Activated T-cell treated with anti-CD3 and anti-CD28 coated beads, Interleukin-2, amount 50 U/mL, for 48 hours (primary cell): Measurements from ENCODE around the gene ASIC3.
"Not testable (repeated sequence)": the region's sequence is repeated elsewhere in the genome, so short reads cannot be mapped to it uniquely, and the experiment has no call there.

Experiments
- DNase-seq, 2 experiments: peaks; one replicate each; pipeline ENCODE4 v3.0.0-alpha.2; 2020

ASIC3 gene

GRCh38 chr7:151034312-151035025 lies 13.9 kb upstream of the ASIC3 start:
- no peak for DNase-seq

GRCh38 chr7:151035026-151035717 lies 13.2 kb upstream of the ASIC3 start:
- no peak for DNase-seq

- DNase-seq: no peak
Observed at GRCh38 chr7:151035902-151036301, 12.4 kb upstream of the ASIC3 start.

- DNase-seq: peak; percentile 86 to 88
Observed at GRCh38 chr7:151038951-151039849, 9.1 kb upstream of the ASIC3 start.

GRCh38 chr7:151039850-151040548 lies 8.3 kb upstream of the ASIC3 start:
- DNase-seq: no peak

- DNase-seq: no peak
Observed at GRCh38 chr7:151040616-151041375, 7.5 kb upstream of the ASIC3 start.

GRCh38 chr7:151043449-151043848 lies 4.9 kb upstream of the ASIC3 start:
- not testable (repeated sequence) for DNase-seq

GRCh38 chr7:151043959-151044358 lies 4.4 kb upstream of the ASIC3 start:
- DNase-seq: no peak

- DNase-seq: no peak
Observed at GRCh38 chr7:151045262-151045661, 3.1 kb upstream of the ASIC3 start.

GRCh38 chr7:151045967-151046366 lies 2.4 kb upstream of the ASIC3 start:
- DNase-seq: no peak

- DNase-seq: no peak
Observed at GRCh38 chr7:151046603-151047573, 1.4 kb upstream of the ASIC3 start.

GRCh38 chr7:151048911-151049463 lies 656 bp downstream of the ASIC3 start:
- DNase-seq: no peak

- peak; percentile 58 to 68 for DNase-seq
Observed at GRCh38 chr7:151051108-151051507, 2.8 kb downstream of the ASIC3 start.

GRCh38 chr7:151053096-151053495 lies 4.8 kb downstream of the ASIC3 start:
- no peak for DNase-seq

- no peak for DNase-seq
Observed at GRCh38 chr7:151053751-151054150, 5.4 kb downstream of the ASIC3 start.

GRCh38 chr7:151056283-151056665 lies 7.9 kb downstream of the ASIC3 start:
- DNase-seq: no peak

GRCh38 chr7:151056666-151057505 lies 8.6 kb downstream of the ASIC3 start:
- DNase-seq: no peak

- DNase-seq: no peak
Observed at GRCh38 chr7:151057506-151057988, 9.2 kb downstream of the ASIC3 start, which contains the start of gene CDK5. Gene CDK5, minus strand, starts transcription at chr7:151057897. Its CDS starts 49 bp downstream, at chr7:151057848.
